H54 (cell line): ENCODE measurements around the gene CAMTA1.
"Not testable (repeated sequence)": the region's sequence is repeated elsewhere in the genome, so short reads cannot be mapped to it uniquely, and the experiment has no call there.

Experiments used
- DNase-seq: peaks from one replicate; pipeline ENCODE4 v3.0.0; 2011; ENCODE audit warnings: low spot score, mixed read lengths; ENCODE audit not compliant: insufficient read length
- FAIRE-seq: peaks from 3 replicates; lab custom pipeline; 2011; peaks lifted over from hg19 to GRCh38; lab: Jason Lieb, UNC
- POLR2A ChIP-seq: IDR thresholded peaks from 2 replicates; pipeline ENCODE4 v1.6.1; 2011; ENCODE audit warnings: low read depth, mild to moderate bottlenecking, low read length

Gene CAMTA1, protein sequence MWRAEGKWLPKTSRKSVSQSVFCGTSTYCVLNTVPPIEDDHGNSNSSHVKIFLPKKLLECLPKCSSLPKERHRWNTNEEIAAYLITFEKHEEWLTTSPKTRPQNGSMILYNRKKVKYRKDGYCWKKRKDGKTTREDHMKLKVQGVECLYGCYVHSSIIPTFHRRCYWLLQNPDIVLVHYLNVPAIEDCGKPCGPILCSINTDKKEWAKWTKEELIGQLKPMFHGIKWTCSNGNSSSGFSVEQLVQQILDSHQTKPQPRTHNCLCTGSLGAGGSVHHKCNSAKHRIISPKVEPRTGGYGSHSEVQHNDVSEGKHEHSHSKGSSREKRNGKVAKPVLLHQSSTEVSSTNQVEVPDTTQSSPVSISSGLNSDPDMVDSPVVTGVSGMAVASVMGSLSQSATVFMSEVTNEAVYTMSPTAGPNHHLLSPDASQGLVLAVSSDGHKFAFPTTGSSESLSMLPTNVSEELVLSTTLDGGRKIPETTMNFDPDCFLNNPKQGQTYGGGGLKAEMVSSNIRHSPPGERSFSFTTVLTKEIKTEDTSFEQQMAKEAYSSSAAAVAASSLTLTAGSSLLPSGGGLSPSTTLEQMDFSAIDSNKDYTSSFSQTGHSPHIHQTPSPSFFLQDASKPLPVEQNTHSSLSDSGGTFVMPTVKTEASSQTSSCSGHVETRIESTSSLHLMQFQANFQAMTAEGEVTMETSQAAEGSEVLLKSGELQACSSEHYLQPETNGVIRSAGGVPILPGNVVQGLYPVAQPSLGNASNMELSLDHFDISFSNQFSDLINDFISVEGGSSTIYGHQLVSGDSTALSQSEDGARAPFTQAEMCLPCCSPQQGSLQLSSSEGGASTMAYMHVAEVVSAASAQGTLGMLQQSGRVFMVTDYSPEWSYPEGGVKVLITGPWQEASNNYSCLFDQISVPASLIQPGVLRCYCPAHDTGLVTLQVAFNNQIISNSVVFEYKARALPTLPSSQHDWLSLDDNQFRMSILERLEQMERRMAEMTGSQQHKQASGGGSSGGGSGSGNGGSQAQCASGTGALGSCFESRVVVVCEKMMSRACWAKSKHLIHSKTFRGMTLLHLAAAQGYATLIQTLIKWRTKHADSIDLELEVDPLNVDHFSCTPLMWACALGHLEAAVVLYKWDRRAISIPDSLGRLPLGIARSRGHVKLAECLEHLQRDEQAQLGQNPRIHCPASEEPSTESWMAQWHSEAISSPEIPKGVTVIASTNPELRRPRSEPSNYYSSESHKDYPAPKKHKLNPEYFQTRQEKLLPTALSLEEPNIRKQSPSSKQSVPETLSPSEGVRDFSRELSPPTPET (N-terminal part only)

DNA sequence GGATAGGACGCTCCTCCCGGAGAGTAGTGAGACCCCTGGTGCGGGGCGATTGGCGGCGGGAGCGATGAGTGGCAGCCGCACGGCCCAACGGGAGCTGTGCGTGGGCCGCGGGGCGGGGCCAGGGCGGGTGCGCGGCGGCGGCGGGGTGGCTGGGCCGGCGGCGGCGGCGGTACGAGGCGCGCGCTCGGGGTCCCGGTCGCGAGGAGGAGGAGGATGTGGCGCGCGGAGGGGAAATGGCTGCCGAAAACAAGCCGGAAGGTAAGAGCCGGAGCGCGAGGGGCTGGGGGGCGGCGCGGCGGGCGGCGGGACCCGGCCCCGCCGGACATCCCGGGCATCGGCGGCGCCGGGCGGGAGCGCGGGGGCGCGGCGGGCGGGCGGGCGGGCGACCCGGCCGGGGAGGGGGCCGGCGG, at the start of gene CAMTA1:
Gene CAMTA1 (plus strand): TSS at position 137 of the 410 bp plus-strand sequence. CDS start 77 bp downstream, at position 214.
- DNase-seq (no peak), FAIRE-seq (no peak)
- TF ChIP-seq POLR2A, result no peak; the same call in 1 of the 2 replicates

DNA sequence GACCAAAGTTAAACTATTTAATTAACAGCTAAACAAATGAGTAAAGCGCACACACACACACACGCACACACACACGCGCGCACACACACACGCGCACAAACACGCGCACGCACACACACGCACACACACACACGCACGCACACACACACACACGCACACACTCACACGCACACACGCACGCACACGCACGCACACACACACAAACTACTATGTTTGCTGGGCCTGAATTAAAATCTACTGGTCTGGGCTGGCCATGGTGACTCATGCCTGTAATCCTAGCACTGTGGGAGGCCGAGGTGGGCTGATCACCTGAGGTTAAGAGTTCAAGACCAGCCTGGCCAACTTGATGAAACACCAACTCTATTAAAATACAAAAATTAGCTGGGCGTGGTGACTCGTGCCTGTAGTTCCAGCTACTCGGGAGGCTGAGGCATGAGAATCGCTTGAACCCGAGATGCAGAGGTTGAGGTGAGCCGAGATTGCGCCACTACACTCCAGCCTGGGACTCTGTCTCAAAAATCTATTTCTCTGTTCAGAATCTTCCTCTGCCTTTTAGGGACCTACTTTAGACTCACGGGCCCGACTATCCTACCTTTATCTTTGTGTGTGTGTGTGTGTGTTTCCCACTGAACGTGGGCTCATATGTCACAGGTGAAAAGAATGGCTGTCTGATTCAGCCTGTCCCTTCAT, 46.1 kb upstream of the CAMTA1 start:
- TF ChIP-seq POLR2A, result no peak
- no peak for DNase-seq
- no peak for FAIRE-seq

DNA sequence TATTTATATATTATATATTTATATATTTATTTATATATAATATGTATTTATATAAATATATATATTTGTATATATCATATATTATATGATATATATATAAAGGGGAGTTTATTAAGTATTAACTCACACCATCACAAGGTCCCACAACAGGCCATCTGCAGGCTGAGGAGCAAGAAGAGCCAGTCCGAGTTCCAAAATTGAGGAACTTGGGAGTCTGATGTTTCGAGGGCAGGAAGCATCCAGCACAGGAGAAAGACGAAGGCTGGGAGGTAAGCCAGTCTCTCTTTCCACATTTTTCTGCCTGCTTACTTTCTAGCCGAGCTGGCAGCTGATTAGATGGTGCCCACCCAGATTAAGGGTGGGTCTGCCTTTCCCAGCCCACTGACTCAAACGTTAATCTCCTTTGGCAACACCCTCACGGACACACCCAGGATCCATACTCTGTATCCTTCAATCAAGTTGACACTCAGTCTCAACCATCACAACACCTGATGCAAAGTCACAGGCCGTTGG, 42.5 kb upstream of the CAMTA1 start:
- not testable (repeated sequence) for DNase-seq, FAIRE-seq

DNA sequence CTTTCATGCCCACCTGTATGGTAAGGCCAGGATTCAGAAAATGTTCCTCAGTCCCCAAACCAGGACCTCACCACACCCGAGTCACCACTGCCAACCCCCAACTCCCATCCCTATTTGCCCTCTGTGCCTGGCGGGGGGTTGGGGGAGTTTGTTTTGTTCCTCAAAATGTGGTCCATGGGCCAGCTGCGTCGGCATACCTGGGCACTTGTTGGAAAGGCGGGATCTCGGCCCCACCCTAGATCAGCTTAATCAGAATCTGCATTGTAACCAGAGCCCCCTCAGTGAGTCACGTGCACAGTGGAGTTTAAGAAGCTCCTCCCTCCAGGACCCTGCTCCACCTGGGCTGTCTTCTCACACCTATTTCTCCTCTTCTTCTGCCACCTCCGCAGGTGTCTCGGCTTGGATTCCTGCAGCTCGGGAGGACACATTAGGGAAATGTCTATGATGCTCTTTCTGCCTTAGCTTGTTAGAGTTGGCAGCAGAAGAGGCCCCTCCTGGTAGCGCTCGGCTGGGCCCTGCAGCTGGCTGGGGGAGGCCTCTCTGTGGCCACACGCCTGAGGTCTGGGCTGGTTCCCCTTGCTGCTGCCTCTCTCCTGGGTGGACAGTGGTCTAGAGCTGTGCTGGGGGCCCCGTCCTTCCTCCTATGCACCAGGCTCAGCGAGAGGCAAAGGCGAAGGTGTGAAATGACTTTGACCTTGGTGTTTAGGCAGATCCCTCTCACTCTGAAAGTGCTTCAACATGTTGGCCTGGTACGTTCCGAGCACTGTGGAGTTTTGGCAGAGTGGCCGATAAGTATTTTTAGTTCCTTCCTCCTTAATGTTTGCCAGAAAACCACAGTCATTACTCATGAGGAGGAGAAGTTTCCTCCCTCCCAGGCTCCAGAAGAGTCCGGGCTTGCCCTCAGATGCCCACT, 41.8 kb upstream of the CAMTA1 start:
- FAIRE-seq (peak; percentile 33), DNase-seq (peak; percentile 41)
- no peak for TF ChIP-seq POLR2A

- no peak for TF ChIP-seq POLR2A
- no peak for DNase-seq
- FAIRE-seq, result no peak
These were observed 40.2 kb upstream of the CAMTA1 start for GRCh38 chr1:6745073-6745472.

- DNase-seq (no peak), FAIRE-seq (no peak)
- TF ChIP-seq POLR2A, result no peak
These were observed 37.6 kb upstream of the CAMTA1 start for GRCh38 chr1:6747674-6748073.

DNA sequence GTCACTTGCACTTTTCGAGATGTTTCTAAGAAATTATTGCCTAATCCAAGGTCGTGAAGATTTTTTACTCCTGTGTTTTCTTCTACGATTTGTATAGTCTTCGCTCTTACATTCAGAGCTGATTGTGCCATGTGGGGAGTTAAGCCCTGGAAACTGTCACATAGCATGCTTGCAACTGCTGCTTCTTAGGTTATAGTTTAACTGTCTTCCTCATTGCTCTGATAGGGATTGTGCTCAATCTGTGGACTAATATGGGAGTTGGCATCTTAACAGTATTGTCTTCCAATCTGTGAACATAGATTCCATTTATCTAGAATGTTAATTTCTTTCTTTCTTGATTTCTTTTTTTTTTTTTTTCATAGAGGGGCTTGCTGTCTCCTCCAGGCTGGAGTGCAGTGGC, 34.8 kb upstream of the CAMTA1 start:
- DNase-seq (no peak), FAIRE-seq (no peak)
- no peak for TF ChIP-seq POLR2A

DNA sequence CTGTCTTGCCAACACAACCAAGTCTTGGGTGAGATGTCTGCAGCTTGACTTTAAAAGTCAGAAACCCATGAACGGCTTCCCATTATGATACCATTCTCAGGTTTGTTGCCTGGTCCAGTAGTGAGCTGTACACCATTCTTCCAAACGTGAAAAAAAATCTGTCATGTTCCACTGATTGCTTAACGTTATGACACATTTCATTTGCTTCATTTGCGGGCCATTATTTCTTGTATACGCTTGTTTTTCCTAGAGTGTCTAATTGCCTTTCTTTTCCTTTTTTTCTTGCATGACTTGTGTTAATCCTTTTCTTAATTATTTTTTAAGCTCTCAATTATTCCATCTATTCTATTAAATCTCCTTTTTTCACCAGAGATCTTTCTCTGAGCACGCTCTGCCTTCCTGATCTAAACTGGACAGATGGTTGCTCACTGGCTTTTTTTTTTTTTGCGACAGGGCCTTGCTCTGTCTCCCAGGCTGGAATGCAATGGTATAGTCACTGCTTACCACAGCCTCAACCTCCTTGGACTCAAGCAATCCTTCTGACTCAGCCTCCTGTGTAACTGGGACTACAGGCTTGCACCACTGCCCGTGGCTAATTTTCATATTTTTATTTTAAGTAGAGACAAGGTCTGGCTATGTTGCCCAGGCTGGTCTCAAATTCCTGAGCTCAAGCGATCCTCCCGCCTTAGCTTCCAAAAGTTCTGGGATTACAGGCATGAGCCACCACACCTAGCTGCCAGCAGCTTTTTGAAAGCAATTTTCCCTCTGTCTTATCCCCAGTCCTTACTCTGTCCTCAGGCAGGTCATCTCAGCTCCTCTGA, 31.7 kb upstream of the CAMTA1 start:
- TF ChIP-seq POLR2A, result no peak
- no peak for DNase-seq
- no peak for FAIRE-seq

- no peak for FAIRE-seq
- DNase-seq, result no peak
- TF ChIP-seq POLR2A, result no peak
These were observed 28.8 kb upstream of the CAMTA1 start for GRCh38 chr1:6756457-6756856.

- no peak for TF ChIP-seq POLR2A
- FAIRE-seq (no peak), DNase-seq (no peak)
These were observed 27.4 kb upstream of the CAMTA1 start for GRCh38 chr1:6757719-6758435.
